K562 (cell line): ENCODE results near the gene BCL3. TPM values are rescaled to one million over a fixed set of nuclear protein-coding genes. Genes with fewer than 3 reads are reported as not detected.

Source experiments
- ATAC-seq: fragments of 200-7000 bp; cut with Tn5 transposase; 3 replicates; pipeline ENCODE4 v1.9.1; 2020; ENCODE audit warnings: moderate library complexity
- BruUV-seq: library from RNA; stranded (reverse); fragments of 400-500 nt; replicated peaks from 2 replicates; lab custom pipeline; 2021; lab: Mats Ljungman, UMichigan
- CTCF ChIA-PET: fragments of 300-600 bp; formaldehyde crosslinking; extraction: SDS; loops from one replicate; lab custom pipeline; 2021; ENCODE audit warnings: low intra/inter-chr PET ratio; lab: Yijun Ruan, JAX
- POLR2A ChIA-PET: fragments of 300-600, 350-650 bp; sonication (Branson Sonifier 250); formaldehyde crosslinking; extraction: SDS; loops from one replicate; lab custom pipeline; 2021; ENCODE audit warnings: antibody characterized with exemption, inconsistent platforms; lab: Yijun Ruan, JAX
- DNase-seq, 4 experiments: peaks; one replicate each; pipeline versions ENCODE4 v3.0.0 to v3.0.0-alpha.2; 2011 to 2018; ENCODE audit warnings: low spot score in 3 of 4, mixed read lengths in 3 of 4; ENCODE audit errors: extremely low read depth in 1 of 4
- FAIRE-seq: peaks from 2 replicates; lab custom pipeline; 2011; peaks lifted over from hg19 to GRCh38; lab: Jason Lieb, UNC
- H2AFZ ChIP-seq: 2 replicates; pipeline ENCODE4 v1.6.0; 2011; ENCODE audit warnings: low read depth, low read length, control low read depth, inconsistent platforms
- H3K27ac ChIP-seq: fragments of 200-600 bp; 3 replicates; pipeline ENCODE4 v1.8.0; 2011; ENCODE audit warnings: low read depth, mild to moderate bottlenecking, control low read depth, inconsistent platforms, low read length, moderate library complexity, mixed read lengths; ENCODE audit errors: extremely low read depth
- H3K27me3 ChIP-seq, 2 experiments: fragments of 300-600 bp in 1 of 2; 2 replicates in 1 of 2; 3 replicates in 1 of 2; pipeline versions ENCODE4 v1.6.0 to v1.8.0; 2011; ENCODE audit warnings: inconsistent platforms in 2 of 2, low read length in 2 of 2, mild to moderate bottlenecking in 1 of 2, mixed read lengths in 1 of 2, moderate library complexity in 1 of 2; ENCODE audit not compliant: control insufficient read depth in 2 of 2, insufficient read depth in 2 of 2
- H3K36me3 ChIP-seq: fragments of 300-600 bp; 3 replicates; pipeline ENCODE4 v1.8.0; 2011; ENCODE audit warnings: mild to moderate bottlenecking, low read length, inconsistent platforms; ENCODE audit not compliant: control insufficient read depth, insufficient read depth
- H3K4me1 ChIP-seq, 2 experiments: fragments of 200-600 bp in 1 of 2; replicated peaks in 1 of 2; 2 replicates in 1 of 2; 3 replicates in 1 of 2; pipeline versions ENCODE4 v1.5.1 to v1.8.0; 2011; ENCODE audit warnings: inconsistent platforms in 2 of 2, low read length in 2 of 2, mild to moderate bottlenecking in 1 of 2, mixed read lengths in 1 of 2, moderate library complexity in 1 of 2; ENCODE audit not compliant: control insufficient read depth in 2 of 2, insufficient read depth in 2 of 2
- H3K4me2 ChIP-seq: 2 replicates; pipeline ENCODE4 v1.6.1; 2011; ENCODE audit warnings: low read length, control low read depth, inconsistent platforms, mixed read lengths; ENCODE audit not compliant: insufficient read depth
- H3K4me3 ChIP-seq: fragments of 200-600 bp; sonication (generic), shearing (Covaris generic); 2 replicates; pipeline ENCODE4 v1.5.1; 2016; ENCODE audit warnings: control low read depth, inconsistent platforms
- H3K79me2 ChIP-seq: fragments of 200-600 bp; 3 replicates; pipeline ENCODE4 v1.8.0; 2011; ENCODE audit warnings: low read length, inconsistent platforms; ENCODE audit not compliant: control insufficient read depth, insufficient read depth
- H3K9ac ChIP-seq, 2 experiments: 2 replicates each; pipeline versions ENCODE4 v1.6.0 to v1.6.1; 2011; ENCODE audit warnings: low read depth in 2 of 2, low read length in 2 of 2, control low read depth in 1 of 2, inconsistent platforms in 1 of 2, mild to moderate bottlenecking in 1 of 2, mixed read lengths in 1 of 2; ENCODE audit not compliant: insufficient read depth in 1 of 2
- H3K9me1 ChIP-seq: one replicate; pipeline ENCODE4 v1.6.0; 2011; ENCODE audit warnings: inconsistent platforms, mild to moderate bottlenecking, low read length, moderate library complexity; ENCODE audit not compliant: control insufficient read depth, insufficient read depth
- H3K9me3 ChIP-seq: replicated peaks from 2 replicates; pipeline ENCODE4 v1.5.1; 2011; ENCODE audit warnings: low read depth, low read length, inconsistent platforms; ENCODE audit not compliant: control insufficient read depth, insufficient read depth
- H4K20me1 ChIP-seq: replicated peaks from 2 replicates; pipeline ENCODE4 v1.6.1; 2011; ENCODE audit warnings: low read length, inconsistent platforms, mixed read lengths; ENCODE audit not compliant: control insufficient read depth, insufficient read depth
- ATF7 ChIP-seq: fragments of 450-650 bp; IDR thresholded peaks from 2 replicates; pipeline ENCODE4 v1.7.1; 2014; ENCODE audit warnings: mild to moderate bottlenecking, moderate library complexity
- BRCA1 ChIP-seq, 2 experiments: fragments of 450-650 bp in 1 of 2; sonication (generic) in 1 of 2; formaldehyde crosslinking in 1 of 2; IDR thresholded peaks; 2 replicates each; pipeline versions ENCODE4 v1.5.0 to v1.6.1; 2017 to 2020; ENCODE audit warnings: mild to moderate bottlenecking in 1 of 2, missing genetic modification reagents in 1 of 2
- BRD9 ChIP-seq: fragments of 450-650 bp; IDR thresholded peaks from 2 replicates; pipeline ENCODE4 v1.6.1; 2018; ENCODE audit warnings: low read depth; ENCODE audit not compliant: partially characterized antibody
- C11orf30 ChIP-seq: fragments of 450-650 bp; IDR thresholded peaks from 2 replicates; pipeline ENCODE4 v1.6.1; 2016; ENCODE audit warnings: low read depth, mild to moderate bottlenecking
- MYBL2 ChIP-seq, 2 experiments: fragments of 450-650 bp in 1 of 2; sonication (generic) in 1 of 2; formaldehyde crosslinking in 1 of 2; IDR thresholded peaks; 2 replicates each; pipeline versions ENCODE4 v1.6.1 to v1.8.1; 2017 to 2022; ENCODE audit warnings: borderline replicate concordance in 1 of 2, inconsistent platforms in 1 of 2, low read depth in 1 of 2, mild to moderate bottlenecking in 1 of 2, missing genetic modification reagents in 1 of 2, moderate library complexity in 1 of 2
- RAD21 ChIP-seq, 2 experiments: fragments of 250-450 bp in 1 of 2; fragments of 450-650 bp in 1 of 2; sonication (Bioruptor Pico) in 1 of 2; formaldehyde crosslinking in 1 of 2; IDR thresholded peaks in 1 of 2; conservative IDR thresholded peaks in 1 of 2; 2 replicates each; pipeline versions ENCODE4 v1.4.0 to v1.8.0; 2020 to 2022; ENCODE audit warnings: mild to moderate bottlenecking in 2 of 2, moderate library complexity in 1 of 2
- RBM17 ChIP-seq: fragments of 200-400 bp; formaldehyde crosslinking; IDR thresholded peaks from 2 replicates; pipeline ENCODE4 v1.6.1; 2017; ENCODE audit warnings: low read depth, mild to moderate bottlenecking, low read length, borderline replicate concordance
- RBM25 ChIP-seq: fragments of 200-400 bp; formaldehyde crosslinking; IDR thresholded peaks from 2 replicates; pipeline ENCODE4 v1.6.1; 2018; ENCODE audit warnings: low read length, low read depth, moderate library complexity; ENCODE audit not compliant: severe bottlenecking
- ZFP36 ChIP-seq: fragments of 150-350 bp; IDR thresholded peaks from 2 replicates; pipeline ENCODE4 v1.6.1; 2018; ENCODE audit warnings: low read length, low read depth; ENCODE audit not compliant: partially characterized antibody
- ZNF121 ChIP-seq: sonication (generic); formaldehyde crosslinking; conservative IDR thresholded peaks from 2 replicates; pipeline ENCODE4 v1.8.0; 2022; ENCODE audit warnings: missing genetic modification reagents
- WGBS: fragments of 100-300 bp; shearing (Covaris generic); methylation state at CpG from one replicate; pipeline ENCODE4 v1.1.6; 2016; ENCODE audit warnings: low coverage, mixed read lengths; ENCODE audit not compliant: insufficient coverage; ENCODE audit errors: missing lambda C conversion rate; 5-methylcytosine and 5-hydroxymethylcytosine counted together
- in situ Hi-C: fragments of 300-500 bp; cut with MboI; formaldehyde crosslinking; loops from 4 replicates; pipeline ENCODE4 v1.15.0; 2018; ENCODE audit warnings: inconsistent platforms, mixed read lengths
- intact Hi-C: fragments of 100-400 bp; cut with micrococcal nuclease; formaldehyde crosslinking; loops from 2 replicates; pipeline ENCODE4 v1.14.2; 2022
- polyA plus RNA-seq, 8 experiments: library from polyadenylated mRNA; depleted of rRNA in 4 of 8; stranded (reverse) in 5 of 8; unstranded in 3 of 8; fragments of >200 nt; fragmentation: Nextera tagmentation in 2 of 8; fragmentation: Illumina TruSeq in 1 of 8; extraction: Ambion mirVana in 2 of 8; extraction: Trizol in 1 of 8; gene quantifications; 2 replicates each; pipeline versions ENCODE4 v1.2.1 to v1.2.3, GENCODE V29; 2011 to 2014; ENCODE audit warnings: inconsistent platforms in 1 of 8, missing spikeins in 1 of 8
- total RNA-seq, 7 experiments: library from RNA; depleted of rRNA in 6 of 7; stranded (reverse); fragments of >200 nt in 6 of 7; fragmentation: Illumina TruSeq in 2 of 7; extraction: Trizol in 2 of 7; gene quantifications; 2 replicates each; pipeline versions ENCODE4 v1.2.1 to v1.2.3, GENCODE V29; 2011 to 2021; ENCODE audit warnings: low replicate concordance in 1 of 7
- TF ChIP-seq, protein P1 (sequence below): fragments of 250-450 bp; sonication (Bioruptor Pico); IDR thresholded peaks from 2 replicates; pipeline ENCODE4 v1.5.0; 2021; ENCODE audit warnings: mild to moderate bottlenecking, moderate library complexity

The BCL3 gene
- total and polyA plus RNA-seq, 9 of the 15 experiments (the other 6 are each of a cell fraction or from before 2014, with no cell fraction given) = 0.03 to 2.4 (median 0.50) TPM; not detected in 1

DNA sequence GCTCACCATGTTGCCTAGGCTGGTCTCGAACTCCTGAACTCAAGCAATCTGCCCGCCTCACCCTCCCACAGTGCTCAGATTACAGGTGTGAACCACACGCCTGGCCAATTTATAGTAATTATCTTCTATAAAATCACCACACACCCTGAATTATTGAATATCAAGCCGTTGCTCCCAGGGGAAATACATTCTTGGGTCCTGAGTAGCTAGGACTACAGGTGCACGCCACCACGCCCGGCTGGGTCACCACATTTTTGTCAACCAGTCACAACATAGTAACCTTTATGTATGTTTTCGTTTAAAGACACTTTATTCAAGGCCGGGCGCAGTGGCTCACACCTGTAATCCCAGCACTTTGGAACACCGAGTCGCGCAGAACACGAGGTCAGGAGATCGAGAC is 37.5 kb downstream of the BCL3 start:
- H3K36me3 ChIP-seq = no peaks in the 10 kb centered on the region
- no peak overlapping the region for H3K27ac ChIP-seq
- no peak overlapping the region for H3K4me2 ChIP-seq
- POLR2A ChIA-PET = interaction anchor here (0.6 to 1.0 kb wide), 4 partner anchors 12 to 60 kb away, joined by 3 to 4 read pairs (median 3); partner anchors contain the start of gene NECTIN2
- H3K9me1 ChIP-seq = no peaks in the 10 kb centered on the region
- TF ChIP-seq RBM17 (no peak), BRCA1 (IDR thresholded peaks at IDR 0.05) (no peak), BRCA1 (CRISPR knock-in tag; IDR thresholded peaks at IDR 0.05) (no peak)
- H3K9me3 ChIP-seq = no peaks in the 10 kb centered on the region
- H3K79me2 ChIP-seq = no peaks in the 10 kb centered on the region
- no peak for FAIRE-seq
- intact Hi-C loops = no loop called here
- no peak for DNase-seq
- H3K4me1 ChIP-seq = peaks cover 0 to 2% of the 10 kb centered on the region in 2 experiments; a peak in 2 of 5 replicates
- H2AFZ ChIP-seq = no peak overlapping the region
- WGBS = 53% methylated on average over 9 of the region's 15 CpGs
- no peaks in the 10 kb centered on the region for H4K20me1 ChIP-seq
- in situ Hi-C loops = loop anchor here (5.0 kb wide), 1 partner anchor 56 kb away; no protein-coding TSS in a partner anchor
- CTCF ChIA-PET = no interaction called here
- no peak overlapping the region for H3K4me3 ChIP-seq
- no TSS peak for BruUV-seq
- no peaks in the 10 kb centered on the region for H3K27me3 ChIP-seq
- no peak for ATAC-seq
- H3K9ac ChIP-seq = no peak overlapping the region

DNA sequence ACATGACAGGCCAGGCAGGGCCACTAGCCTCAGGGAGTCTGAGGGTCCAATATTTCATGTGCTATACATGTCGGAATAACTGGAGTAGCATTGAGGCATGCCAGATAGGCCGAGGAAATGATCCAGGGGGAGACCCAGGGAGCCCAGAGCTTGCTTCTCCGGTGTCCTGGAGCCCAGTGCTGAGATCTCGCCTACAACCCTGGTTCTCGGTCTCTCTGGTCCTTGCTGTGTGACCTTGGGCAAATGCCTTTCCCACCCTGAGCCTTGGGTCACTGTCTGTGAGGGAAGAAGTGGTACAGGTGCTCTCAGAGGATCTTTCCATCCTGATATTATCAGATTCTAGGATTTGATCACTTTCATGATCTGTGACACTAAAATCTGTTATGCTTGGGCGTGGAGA is 40.5 kb downstream of the BCL3 start:
- Histone ChIP-seq H3K79me2 (no peaks in the 10 kb centered on the region), H3K9me3 (no peaks in the 10 kb centered on the region), H3K4me3 (no peak overlapping the region), H3K9ac (peak overlapping the region in 1 of 2 experiments; percentile 36; a peak in 1 of 4 replicates), H3K4me2 (no peak overlapping the region), H4K20me1 (no peaks in the 10 kb centered on the region), H2AFZ (no peak overlapping the region), H3K27ac (no peak overlapping the region), H3K27me3 (no peaks in the 10 kb centered on the region), H3K4me1 (no peaks in the 10 kb centered on the region; a peak in 2 of 5 replicates), H3K36me3 (no peaks in the 10 kb centered on the region), H3K9me1 (no peaks in the 10 kb centered on the region)
- BruUV-seq = no TSS peak
- no peak for ATAC-seq
- WGBS = 39% methylated on average over 6 of the region's 6 CpGs
- POLR2A ChIA-PET = interaction anchor here (0.6 to 0.7 kb wide), 2 partner anchors 167 to 171 kb away, joined by 3 to 6 read pairs; no protein-coding TSS in a partner anchor
- CTCF ChIA-PET = no interaction called here
- no peak for DNase-seq
- in situ Hi-C loops = loop anchor here (5.0 kb wide), 1 partner anchor 53 kb away; no protein-coding TSS in a partner anchor
- FAIRE-seq = no peak
- intact Hi-C loops = no loop called here
- TF ChIP-seq, protein P1, sequence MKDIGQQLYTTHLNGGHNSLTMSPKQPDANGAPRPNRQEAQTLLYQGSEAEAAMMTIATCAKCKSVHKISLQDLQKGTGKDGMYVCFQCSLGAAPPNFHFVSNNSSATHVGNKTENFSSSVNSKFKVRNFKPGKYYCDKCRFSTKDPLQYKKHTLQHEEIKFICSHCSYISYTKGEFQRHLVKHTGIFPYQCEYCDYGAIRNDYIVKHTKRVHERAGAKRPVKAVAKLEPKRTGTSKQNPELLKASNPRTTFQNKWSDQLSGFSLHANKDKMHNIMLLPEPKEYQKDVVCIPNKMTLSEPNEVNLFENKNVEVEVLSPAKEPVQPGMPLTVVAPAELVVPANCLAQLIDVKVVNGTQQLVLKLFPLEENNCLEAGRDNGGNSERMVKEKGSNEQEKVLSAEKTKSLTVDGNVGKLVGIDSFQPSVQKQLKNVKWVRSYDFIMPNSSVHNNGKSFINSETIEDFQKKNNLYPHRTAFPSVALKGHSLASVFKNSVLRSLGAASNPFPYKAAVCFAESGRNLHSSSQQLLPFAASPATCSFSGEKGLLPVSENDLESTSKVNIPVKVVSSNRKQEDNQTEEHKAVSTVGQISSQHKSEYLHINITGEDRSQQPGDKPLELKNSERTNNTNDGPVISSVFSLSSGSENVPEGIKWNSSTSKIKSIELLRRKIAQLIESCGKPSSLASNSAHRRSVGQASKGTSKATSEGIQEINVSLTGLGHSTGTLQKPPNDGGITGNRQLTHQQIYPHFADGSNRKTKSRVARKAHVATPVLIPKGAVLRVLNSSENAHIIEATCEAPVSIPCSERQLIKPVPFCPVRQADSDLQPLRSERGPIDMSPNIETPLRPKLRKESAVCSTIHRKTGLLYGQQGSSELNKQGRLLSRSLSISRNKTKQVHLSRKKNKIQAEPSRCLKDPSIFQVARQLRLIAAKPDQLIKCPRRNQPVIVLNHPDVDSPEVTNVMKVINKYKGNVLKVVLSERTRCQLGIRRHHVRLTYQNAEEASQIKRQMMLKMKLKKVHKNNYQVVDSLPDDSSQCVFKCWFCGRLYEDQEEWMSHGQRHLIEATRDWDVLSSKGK (CRISPR knock-in tag) = no peak
- TF ChIP-seq RAD21 (CRISPR knock-in tag; conservative IDR thresholded peaks at IDR 0.05 in 1 of 2, IDR thresholded peaks at IDR 0.05 in 1 of 2) = no peak
- TF ChIP-seq ZNF121 (CRISPR knock-in tag) = peak; percentile 29; the same call in 1 of the 2 replicates
- TF ChIP-seq ZFP36 = peak; percentile 67
- no peak for TF ChIP-seq MYBL2 (IDR thresholded peaks at IDR 0.05; ENCODE audit: low read depth)
- TF ChIP-seq MYBL2 (CRISPR knock-in tag; IDR thresholded peaks at IDR 0.05; ENCODE audit: borderline replicate concordance) = no peak
- TF ChIP-seq C11orf30 = no peak
- no peak for TF ChIP-seq ATF7
- peak; percentile 71 for TF ChIP-seq RBM25
- peak; percentile 64 for TF ChIP-seq BRD9
